HG03521 (cell line): Measurements from ENCODE around the gene CELF2.

Source experiments
- ATAC-seq: cut with Tn5 transposase; IDR thresholded peaks from one replicate; pipeline ENCODE4 v1.9.1; 2021; ENCODE audit warnings: mild to moderate bottlenecking, moderate library complexity; ENCODE audit not compliant: unreplicated experiment

The CELF2 gene

GRCh38 chr10:11290156-11290890 is 272.7 kb downstream of the CELF2 start:
- no peak for ATAC-seq

- ATAC-seq = no peak
Measured at GRCh38 chr10:11292576-11293302, 275.1 kb downstream of the CELF2 start.

- no peak for ATAC-seq
Measured at GRCh38 chr10:11293332-11293731, 275.7 kb downstream of the CELF2 start.

GRCh38 chr10:11294831-11295450 is 277.3 kb downstream of the CELF2 start:
- no peak for ATAC-seq

- no peak for ATAC-seq
Measured at GRCh38 chr10:11295492-11295891, 277.8 kb downstream of the CELF2 start.

- ATAC-seq = no peak
Measured at GRCh38 chr10:11297136-11297535, 279.5 kb downstream of the CELF2 start.

GRCh38 chr10:11298116-11298515 is 280.4 kb downstream of the CELF2 start:
- no peak for ATAC-seq

- no peak for ATAC-seq
Measured at GRCh38 chr10:11299125-11299524, 281.5 kb downstream of the CELF2 start.

GRCh38 chr10:11300026-11300425 is 282.4 kb downstream of the CELF2 start:
- no peak for ATAC-seq

GRCh38 chr10:11300563-11300962 is 282.9 kb downstream of the CELF2 start:
- no peak for ATAC-seq

GRCh38 chr10:11301571-11302111 is 284.0 kb downstream of the CELF2 start:
- ATAC-seq = no peak

GRCh38 chr10:11302181-11302580 is 284.5 kb downstream of the CELF2 start:
- ATAC-seq = no peak

- ATAC-seq = no peak
Measured at GRCh38 chr10:11303361-11304170, 285.9 kb downstream of the CELF2 start.

- no peak for ATAC-seq
Measured at GRCh38 chr10:11304906-11305585, 287.4 kb downstream of the CELF2 start.

GRCh38 chr10:11305825-11306593 is 288.3 kb downstream of the CELF2 start:
- no peak for ATAC-seq

GRCh38 chr10:11307004-11307403 is 289.3 kb downstream of the CELF2 start:
- ATAC-seq = no peak

- ATAC-seq = no peak
Measured at GRCh38 chr10:11307937-11308336, 290.3 kb downstream of the CELF2 start.

- ATAC-seq = no peak
Measured at GRCh38 chr10:11311027-11311426, 293.4 kb downstream of the CELF2 start.

- no peak for ATAC-seq
Measured at GRCh38 chr10:11313463-11313862, 295.8 kb downstream of the CELF2 start.
